DMS53 (cell line): Measurements from ENCODE around the gene RPS2.

Experiments used
- DNase-seq: peaks from one replicate; lab custom pipeline; 2025; lab: John Stamatoyannopoulos, UW

The RPS2 gene

GRCh38 chr16:1918351-1919326 lies 46.0 kb downstream of the RPS2 start, which contains the start of gene HS3ST6:
TSS of gene HS3ST6 (minus strand) at chr16:1918415. CDS start at chr16:1918323, 92 bp downstream.
- peak; percentile 50 for DNase-seq

- DNase-seq: peak; percentile 42
These were observed 46.8 kb downstream of the RPS2 start for GRCh38 chr16:1917665-1918350.

- DNase-seq: peak; percentile 44
These were observed 47.5 kb downstream of the RPS2 start for GRCh38 chr16:1917056-1917664.

- no peak for DNase-seq
These were observed 48.0 kb downstream of the RPS2 start for GRCh38 chr16:1916640-1916990.

- no peak for DNase-seq
These were observed 48.6 kb downstream of the RPS2 start for GRCh38 chr16:1915732-1916639.

- DNase-seq: peak; percentile 19
These were observed 49.6 kb downstream of the RPS2 start for GRCh38 chr16:1914988-1915387.

GRCh38 chr16:1914084-1914608 lies 50.5 kb downstream of the RPS2 start:
- DNase-seq: no peak

GRCh38 chr16:1913327-1914083 lies 51.1 kb downstream of the RPS2 start:
- peak; percentile 77 for DNase-seq

GRCh38 chr16:1912215-1912543 lies 52.4 kb downstream of the RPS2 start:
- no peak for DNase-seq
